ENCODE results near the gene PDPK1.
"Not testable (repeated sequence)": the region's sequence is repeated elsewhere in the genome, so short reads cannot be mapped to it uniquely, and the experiment has no call there.

DNA sequence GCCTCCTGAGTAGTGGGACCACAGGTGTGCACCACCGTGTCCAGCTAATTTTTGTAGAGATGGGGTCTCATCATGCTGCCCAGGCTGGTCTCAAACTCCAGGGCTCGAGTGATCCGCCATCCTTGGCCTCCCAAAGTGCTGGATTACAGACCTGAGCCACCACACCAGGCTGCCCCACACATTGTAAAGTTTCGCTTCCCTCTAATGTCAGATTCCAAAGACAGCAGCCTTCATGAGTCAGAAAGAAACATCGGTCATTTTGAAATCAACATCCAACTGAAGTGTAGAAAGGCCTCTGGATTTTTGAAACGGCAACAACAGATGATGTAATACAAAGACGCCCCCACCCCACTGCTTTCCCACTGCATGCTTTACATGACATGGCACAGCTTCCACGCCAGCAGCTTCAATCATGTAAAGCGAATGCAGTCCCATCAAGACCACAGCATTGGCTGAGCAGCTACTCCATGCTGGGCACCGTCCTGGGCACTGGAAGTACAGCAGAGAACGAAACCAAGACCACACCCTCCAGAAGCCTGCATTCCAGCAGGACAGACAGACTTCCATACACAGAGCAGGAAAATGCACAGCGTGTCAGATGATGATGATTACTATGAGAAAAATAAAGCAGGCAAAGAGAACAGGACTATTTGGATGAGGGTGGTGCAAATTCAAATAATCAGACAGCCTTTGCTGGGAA is 107.1 kb downstream of the PDPK1 start:
- TF ChIP-seq, protein P1, sequence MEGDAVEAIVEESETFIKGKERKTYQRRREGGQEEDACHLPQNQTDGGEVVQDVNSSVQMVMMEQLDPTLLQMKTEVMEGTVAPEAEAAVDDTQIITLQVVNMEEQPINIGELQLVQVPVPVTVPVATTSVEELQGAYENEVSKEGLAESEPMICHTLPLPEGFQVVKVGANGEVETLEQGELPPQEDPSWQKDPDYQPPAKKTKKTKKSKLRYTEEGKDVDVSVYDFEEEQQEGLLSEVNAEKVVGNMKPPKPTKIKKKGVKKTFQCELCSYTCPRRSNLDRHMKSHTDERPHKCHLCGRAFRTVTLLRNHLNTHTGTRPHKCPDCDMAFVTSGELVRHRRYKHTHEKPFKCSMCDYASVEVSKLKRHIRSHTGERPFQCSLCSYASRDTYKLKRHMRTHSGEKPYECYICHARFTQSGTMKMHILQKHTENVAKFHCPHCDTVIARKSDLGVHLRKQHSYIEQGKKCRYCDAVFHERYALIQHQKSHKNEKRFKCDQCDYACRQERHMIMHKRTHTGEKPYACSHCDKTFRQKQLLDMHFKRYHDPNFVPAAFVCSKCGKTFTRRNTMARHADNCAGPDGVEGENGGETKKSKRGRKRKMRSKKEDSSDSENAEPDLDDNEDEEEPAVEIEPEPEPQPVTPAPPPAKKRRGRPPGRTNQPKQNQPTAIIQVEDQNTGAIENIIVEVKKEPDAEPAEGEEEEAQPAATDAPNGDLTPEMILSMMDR (IDR thresholded peaks at IDR 0.05): not testable (repeated sequence)
- TF ChIP-seq POLR2A, EP300 (IDR thresholded peaks at IDR 0.05): not testable (repeated sequence)

All from ovary (tissue), 3 donors.